ENCODE measurements around the gene SQOR.

DNA sequence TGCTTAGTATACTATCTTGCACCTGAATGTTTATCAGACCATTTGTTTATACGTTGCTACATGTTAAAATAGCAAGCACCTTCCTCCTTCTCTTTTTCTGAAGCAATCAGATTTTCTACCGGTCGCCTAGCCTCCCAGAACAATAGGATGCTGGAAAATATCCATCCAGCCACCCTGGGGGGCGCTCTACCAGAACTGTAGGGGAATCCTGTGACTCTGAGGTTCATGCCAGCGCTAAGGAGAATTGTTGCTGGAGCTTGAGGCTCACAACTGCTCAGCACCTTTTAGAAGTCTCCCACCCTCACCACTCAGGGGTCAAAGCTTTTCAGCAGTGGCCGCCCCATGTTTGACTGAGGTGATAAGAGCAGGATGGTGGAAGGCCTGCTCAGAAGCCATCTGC lies 27.5 kb downstream of the SQOR start:
- TF ChIP-seq, protein P1, sequence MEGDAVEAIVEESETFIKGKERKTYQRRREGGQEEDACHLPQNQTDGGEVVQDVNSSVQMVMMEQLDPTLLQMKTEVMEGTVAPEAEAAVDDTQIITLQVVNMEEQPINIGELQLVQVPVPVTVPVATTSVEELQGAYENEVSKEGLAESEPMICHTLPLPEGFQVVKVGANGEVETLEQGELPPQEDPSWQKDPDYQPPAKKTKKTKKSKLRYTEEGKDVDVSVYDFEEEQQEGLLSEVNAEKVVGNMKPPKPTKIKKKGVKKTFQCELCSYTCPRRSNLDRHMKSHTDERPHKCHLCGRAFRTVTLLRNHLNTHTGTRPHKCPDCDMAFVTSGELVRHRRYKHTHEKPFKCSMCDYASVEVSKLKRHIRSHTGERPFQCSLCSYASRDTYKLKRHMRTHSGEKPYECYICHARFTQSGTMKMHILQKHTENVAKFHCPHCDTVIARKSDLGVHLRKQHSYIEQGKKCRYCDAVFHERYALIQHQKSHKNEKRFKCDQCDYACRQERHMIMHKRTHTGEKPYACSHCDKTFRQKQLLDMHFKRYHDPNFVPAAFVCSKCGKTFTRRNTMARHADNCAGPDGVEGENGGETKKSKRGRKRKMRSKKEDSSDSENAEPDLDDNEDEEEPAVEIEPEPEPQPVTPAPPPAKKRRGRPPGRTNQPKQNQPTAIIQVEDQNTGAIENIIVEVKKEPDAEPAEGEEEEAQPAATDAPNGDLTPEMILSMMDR (IDR thresholded peaks at IDR 0.05) = no peak
- TF ChIP-seq POLR2A (IDR thresholded peaks at IDR 0.05) = no peak

Measured in right lobe of liver (tissue), 4 donors.